Suprapubic skin (tissue), 4 donors: ENCODE measurements around the gene SCN5A. TPM values are rescaled to one million over a fixed set of nuclear protein-coding genes. Genes with fewer than 3 reads are reported as not detected.

Experiments used
- DNase-seq, 2 donors: peaks; one replicate each; pipeline ENCODE4 v3.0.0-alpha.2; 2019; ENCODE audit warnings: low spot score in 2 of 2
- H3K27ac ChIP-seq: fragments of 200-600 bp; sonication (generic); one replicate; pipeline ENCODE4 v1.5.1; 2019
- H3K27me3 ChIP-seq: fragments of 200-600 bp; sonication (generic); one replicate; pipeline ENCODE4 v1.5.1; 2019
- H3K36me3 ChIP-seq: fragments of 200-600 bp; sonication (generic); one replicate; pipeline ENCODE4 v1.5.1; 2019
- H3K4me1 ChIP-seq: fragments of 200-600 bp; sonication (generic); one replicate; pipeline ENCODE4 v1.5.1; 2019
- H3K4me3 ChIP-seq: fragments of 200-600 bp; sonication (generic); one replicate; pipeline ENCODE4 v1.5.1; 2019; ENCODE audit warnings: mild to moderate bottlenecking
- H3K9me3 ChIP-seq: fragments of 200-600 bp; sonication (generic); one replicate; pipeline ENCODE4 v1.5.1; 2019
- CTCF ChIP-seq, 2 donors: fragments of 200-600 bp in 1 of 2; fragments of 450-650 bp in 1 of 2; sonication (generic) in 1 of 2; IDR thresholded peaks; one replicate each; pipeline ENCODE4 v1.5.1; 2016 to 2019; ENCODE audit warnings: antibody characterized with exemption in 2 of 2, mild to moderate bottlenecking in 1 of 2, moderate library complexity in 1 of 2
- EP300 ChIP-seq: sonication (generic); formaldehyde crosslinking; IDR thresholded peaks from one replicate; pipeline ENCODE4 v1.6.1; 2017; ENCODE audit warnings: antibody characterized with exemption
- POLR2A ChIP-seq, 2 donors: fragments of 450-650 bp; IDR thresholded peaks; one replicate each; pipeline ENCODE4 v1.6.1; 2017; ENCODE audit warnings: antibody characterized with exemption in 2 of 2, mild to moderate bottlenecking in 2 of 2, moderate library complexity in 2 of 2
- POLR2AphosphoS5 ChIP-seq, 3 donors: sonication (generic); formaldehyde crosslinking; IDR thresholded peaks; one replicate each; pipeline ENCODE4 v1.6.1; 2017; ENCODE audit warnings: antibody characterized with exemption in 3 of 3
- WGBS: methylation state at CpG from one replicate; pipeline ENCODE4 v1.1.5; 2018; 5-methylcytosine and 5-hydroxymethylcytosine counted together
- total RNA-seq, 4 donors: library from RNA; depleted of rRNA; stranded (reverse); fragments of >200 nt; gene quantifications; one replicate each; pipeline ENCODE4 v1.1.0, GENCODE V29; 2016

SCN5A gene
- total RNA-seq, 4 donors from 2014 or later = 0.15 to 1.1 (median 1.0) TPM; not detected in 1

DNA sequence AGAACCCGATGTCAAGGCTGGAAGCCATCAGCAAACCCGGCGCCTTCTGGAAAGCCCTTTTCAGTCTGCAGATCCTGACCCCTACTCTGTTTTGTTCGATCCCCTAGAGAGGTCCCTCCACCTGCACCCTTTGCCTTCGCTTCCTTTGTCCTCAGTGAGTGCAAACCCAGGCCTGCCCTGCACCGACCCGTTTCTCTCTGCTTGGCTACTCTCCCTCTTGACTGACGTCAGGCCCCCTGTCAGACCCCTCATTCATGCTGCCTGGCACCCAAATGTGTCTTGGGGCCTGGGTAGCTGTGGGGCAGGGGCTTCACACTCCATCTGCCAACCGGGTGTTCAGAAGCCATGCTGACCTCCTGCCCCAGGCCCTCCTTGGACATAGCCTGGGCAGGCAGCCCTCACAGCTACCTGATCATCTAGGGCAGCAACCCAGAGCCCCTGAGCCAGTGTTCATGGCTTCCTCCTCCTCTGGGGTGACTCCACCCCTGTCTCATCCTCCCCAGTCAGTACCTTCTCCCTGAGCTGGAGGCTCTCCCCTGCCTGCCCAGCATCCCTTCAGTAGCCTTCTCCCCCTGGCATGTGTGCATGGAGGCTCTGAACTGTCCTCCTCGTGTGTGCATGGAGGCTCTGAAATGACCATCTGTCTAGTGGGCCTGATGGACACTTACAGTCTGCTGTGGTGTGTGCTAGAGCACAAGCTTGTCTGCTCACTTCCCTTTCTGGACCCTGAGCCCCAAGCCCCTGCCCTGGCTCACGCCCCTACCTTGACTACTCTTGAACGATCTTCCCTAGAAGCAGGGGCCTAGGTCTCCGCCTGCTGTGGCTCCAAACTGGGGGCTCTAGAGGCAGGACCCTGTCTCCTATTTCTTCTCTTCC is 83.9 kb downstream of the SCN5A start:
- Histone ChIP-seq H3K36me3 (no peaks in the 10 kb centered on the region), H3K9me3 (no peaks in the 10 kb centered on the region), H3K27ac (no peak overlapping the region), H3K4me1 (no peaks in the 10 kb centered on the region), H3K4me3 (no peak overlapping the region), H3K27me3 (no peaks in the 10 kb centered on the region)
- WGBS = 91% methylated on average over 13 of the region's 13 CpGs
- TF ChIP-seq POLR2AphosphoS5 (IDR thresholded peaks at IDR 0.05) (no peak), EP300 (no peak), CTCF (IDR thresholded peaks at IDR 0.05) (no peak), POLR2A (IDR thresholded peaks at IDR 0.05) (no peak)
- DNase-seq = peak in 1 of 2 donors; percentile 33

GRCh38 chr3:38564631-38565338 is 84.7 kb downstream of the SCN5A start:
- H3K4me3 ChIP-seq = no peak overlapping the region
- H3K27me3 ChIP-seq = no peaks in the 10 kb centered on the region
- 86% methylated on average over 5 of the region's 6 CpGs for WGBS
- H3K27ac ChIP-seq = no peak overlapping the region
- peak; percentile 40 to 72 for DNase-seq
- no peaks in the 10 kb centered on the region for H3K9me3 ChIP-seq
- TF ChIP-seq EP300 = no peak
- no peaks in the 10 kb centered on the region for H3K36me3 ChIP-seq
- H3K4me1 ChIP-seq = no peaks in the 10 kb centered on the region

- WGBS = 87% methylated on average over 10 of the region's 10 CpGs
- no peak overlapping the region for H3K27ac ChIP-seq
- DNase-seq = peak in 1 of 2 donors; percentile 17
- no peaks in the 10 kb centered on the region for H3K4me1 ChIP-seq
- H3K4me3 ChIP-seq = no peak overlapping the region
- no peaks in the 10 kb centered on the region for H3K9me3 ChIP-seq
- H3K27me3 ChIP-seq = no peaks in the 10 kb centered on the region
- no peak for TF ChIP-seq POLR2A (IDR thresholded peaks at IDR 0.05)
- TF ChIP-seq CTCF (IDR thresholded peaks at IDR 0.05) = no peak
- TF ChIP-seq EP300 = no peak
- TF ChIP-seq POLR2AphosphoS5 (IDR thresholded peaks at IDR 0.05) = no peak
- H3K36me3 ChIP-seq = no peaks in the 10 kb centered on the region
Observed at GRCh38 chr3:38563886-38564270, 85.6 kb downstream of the SCN5A start.

DNA sequence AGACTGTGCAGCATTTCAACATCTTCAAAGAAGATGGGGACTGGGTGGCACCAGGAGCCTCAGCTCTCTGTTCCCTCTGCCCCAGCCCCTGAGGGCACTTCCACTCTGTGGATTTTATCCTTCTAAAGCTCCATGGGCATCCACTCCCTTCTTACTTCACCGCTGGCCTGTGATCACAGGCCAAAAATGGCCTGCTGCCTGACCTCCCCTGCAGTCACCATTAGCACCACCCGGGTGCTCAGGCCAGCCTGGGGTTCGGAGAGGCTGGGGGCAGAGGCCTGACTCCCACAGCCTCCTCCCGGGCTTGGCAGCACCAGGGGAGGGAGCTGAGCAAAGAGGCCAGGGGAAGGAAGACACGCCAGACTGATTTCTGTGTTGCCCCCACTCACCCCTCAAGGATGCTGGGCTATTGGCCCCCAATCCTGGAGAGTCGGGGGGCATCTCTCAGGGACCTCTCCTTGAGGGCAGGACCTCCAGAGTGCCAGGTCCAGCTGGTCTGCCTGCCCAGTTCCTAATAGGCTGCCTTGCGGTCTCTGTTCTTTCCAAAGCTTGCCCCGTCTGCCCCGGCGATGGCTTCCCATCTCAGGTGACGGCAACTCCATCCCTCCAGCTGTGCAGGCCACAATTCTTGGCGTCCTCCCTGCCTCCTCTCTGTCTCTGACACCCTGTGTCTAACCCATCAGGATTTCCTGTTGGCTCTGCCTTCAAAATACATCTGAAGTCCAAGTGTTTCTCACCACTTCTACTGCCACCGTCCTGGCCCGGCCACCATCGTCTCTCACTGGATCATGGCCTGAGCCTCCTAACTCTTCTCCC is 86.2 kb downstream of the SCN5A start:
- TF ChIP-seq CTCF (IDR thresholded peaks at IDR 0.05) = no peak
- no peak for TF ChIP-seq POLR2A (IDR thresholded peaks at IDR 0.05)
- no peak for TF ChIP-seq POLR2AphosphoS5 (IDR thresholded peaks at IDR 0.05)
- no peak for TF ChIP-seq EP300
- WGBS = 88% methylated on average over 15 of the region's 15 CpGs
- Histone ChIP-seq H3K27ac (no peak overlapping the region), H3K4me1 (no peaks in the 10 kb centered on the region), H3K4me3 (no peak overlapping the region), H3K9me3 (no peaks in the 10 kb centered on the region), H3K27me3 (no peaks in the 10 kb centered on the region), H3K36me3 (no peaks in the 10 kb centered on the region)
- peak in 1 of 2 donors; percentile 70 for DNase-seq

GRCh38 chr3:38562467-38562925 is 87.0 kb downstream of the SCN5A start:
- peak in 1 of 2 donors; percentile 21 for DNase-seq
- no peak overlapping the region for H3K4me3 ChIP-seq
- no peak for TF ChIP-seq CTCF (IDR thresholded peaks at IDR 0.05)
- no peaks in the 10 kb centered on the region for H3K36me3 ChIP-seq
- H3K9me3 ChIP-seq = no peaks in the 10 kb centered on the region
- 100% methylated on average over 5 of the region's 7 CpGs for WGBS
- H3K27me3 ChIP-seq = no peaks in the 10 kb centered on the region
- H3K4me1 ChIP-seq = no peaks in the 10 kb centered on the region
- no peak overlapping the region for H3K27ac ChIP-seq
